Mammary epithelial cell (primary cell): Measurements from ENCODE around the gene FRMD5.

Experiments used
- CTCF ChIP-seq, 2 donors: IDR thresholded peaks in 1 of 2; conservative IDR thresholded peaks in 1 of 2; 2 replicates each; pipeline ENCODE4 v1.5.1; 2011 to 2012; ENCODE audit warnings: inconsistent platforms in 2 of 2, low read length in 2 of 2, mild to moderate bottlenecking in 2 of 2, control low read depth in 1 of 2, low read depth in 1 of 2; ENCODE audit not compliant: insufficient read depth in 1 of 2; ENCODE audit errors: extremely low read depth in 1 of 2
- EZH2 ChIP-seq: IDR thresholded peaks from 2 replicates; pipeline ENCODE4 v1.6.1; 2012; ENCODE audit warnings: low read length, inconsistent platforms, borderline replicate concordance

GRCh38 chr15:44227584-44227983 is 32.5 kb upstream of the FRMD5 start:
- TF ChIP-seq CTCF (conservative IDR thresholded peaks at IDR 0.05 in 1 of 2, IDR thresholded peaks at IDR 0.05 in 1 of 2; ENCODE audit: extremely low read depth in 1 of 2, insufficient read depth in 1 of 2, low read depth in 1 of 2, low read length in 2 of 2) = no peak
- TF ChIP-seq EZH2 = no peak
